ENCODE results near the gene NGF. TPM values are rescaled to one million over a fixed set of nuclear protein-coding genes. Genes with fewer than 3 reads are reported as not detected.

Gene NGF
- total RNA-seq, 1 donor from 2014 or later: 2.1 TPM

GRCh38 chr1:115356356-115356755, 18.3 kb upstream of the NGF start:
- Histone ChIP-seq H3K4me3 (no peak overlapping the region), H3K27me3 (no peaks in the 10 kb centered on the region), H3K9me3 (no peaks in the 10 kb centered on the region), H3K36me3 (no peaks in the 10 kb centered on the region), H3K27ac (no peak overlapping the region), H3K4me1 (no peaks in the 10 kb centered on the region)
- TF ChIP-seq CTCF (IDR thresholded peaks at IDR 0.05): no peak
- intact Hi-C loops (cut with DNase I): no loop called here
- DNase-seq (ENCODE audit: low spot score in 2 of 2): no peak

GRCh38 chr1:115355069-115355468, 17.0 kb upstream of the NGF start:
- intact Hi-C loops (cut with DNase I): no loop called here
- H3K4me1 ChIP-seq: no peaks in the 10 kb centered on the region
- H3K9me3 ChIP-seq: no peaks in the 10 kb centered on the region
- no peak overlapping the region for H3K4me3 ChIP-seq
- H3K27me3 ChIP-seq: no peaks in the 10 kb centered on the region
- DNase-seq (ENCODE audit: low spot score in 2 of 2): no peak
- no peak for TF ChIP-seq CTCF (IDR thresholded peaks at IDR 0.05)
- no peak overlapping the region for H3K27ac ChIP-seq
- H3K36me3 ChIP-seq: no peaks in the 10 kb centered on the region

- TF ChIP-seq CTCF (IDR thresholded peaks at IDR 0.05): no peak
- intact Hi-C loops (cut with DNase I): no loop called here
- Histone ChIP-seq H3K9me3 (no peaks in the 10 kb centered on the region), H3K4me1 (no peaks in the 10 kb centered on the region), H3K36me3 (no peaks in the 10 kb centered on the region), H3K27ac (no peak overlapping the region), H3K4me3 (no peak overlapping the region), H3K27me3 (no peaks in the 10 kb centered on the region)
- DNase-seq (ENCODE audit: low spot score in 2 of 2): no peak
Observed at GRCh38 chr1:115351143-115351542, 13.1 kb upstream of the NGF start.

- no peak for TF ChIP-seq CTCF (IDR thresholded peaks at IDR 0.05)
- no peaks in the 10 kb centered on the region for H3K9me3 ChIP-seq
- no peaks in the 10 kb centered on the region for H3K36me3 ChIP-seq
- no peaks in the 10 kb centered on the region for H3K27me3 ChIP-seq
- no peaks in the 10 kb centered on the region for H3K4me1 ChIP-seq
- no peak for DNase-seq (ENCODE audit: low spot score in 2 of 2)
- intact Hi-C loops (cut with DNase I): loop anchor here (10.0 kb wide), 2 partner anchors 116 to 246 kb away; no protein-coding TSS in a partner anchor
- no peak overlapping the region for H3K4me3 ChIP-seq
- no peak overlapping the region for H3K27ac ChIP-seq
Observed at GRCh38 chr1:115348636-115349035, 10.6 kb upstream of the NGF start.

GRCh38 chr1:115347282-115347681, 9.2 kb upstream of the NGF start:
- H3K4me1 ChIP-seq: no peaks in the 10 kb centered on the region
- no peak overlapping the region for H3K4me3 ChIP-seq
- H3K27me3 ChIP-seq: no peaks in the 10 kb centered on the region
- no peaks in the 10 kb centered on the region for H3K36me3 ChIP-seq
- no peak for DNase-seq (ENCODE audit: low spot score in 2 of 2)
- no peak for TF ChIP-seq CTCF (IDR thresholded peaks at IDR 0.05)
- H3K27ac ChIP-seq: no peak overlapping the region
- no peaks in the 10 kb centered on the region for H3K9me3 ChIP-seq
- intact Hi-C loops (cut with DNase I): loop anchor here (10.0 kb wide), 2 partner anchors 118 to 248 kb away; no protein-coding TSS in a partner anchor

GRCh38 chr1:115343200-115343737, 5.2 kb upstream of the NGF start:
- peaks cover 0 to 9% of the 10 kb centered on the region in 2 donors for H3K4me1 ChIP-seq
- H3K27me3 ChIP-seq: no peaks in the 10 kb centered on the region
- no peak overlapping the region for H3K27ac ChIP-seq
- H3K36me3 ChIP-seq: no peaks in the 10 kb centered on the region
- TF ChIP-seq CTCF (IDR thresholded peaks at IDR 0.05): no peak
- H3K4me3 ChIP-seq: no peak overlapping the region
- H3K9me3 ChIP-seq: no peaks in the 10 kb centered on the region
- DNase-seq (ENCODE audit: low spot score in 2 of 2): no peak
- intact Hi-C loops (cut with DNase I): loop anchor here (10.0 kb wide), 2 partner anchors 122 to 252 kb away; no protein-coding TSS in a partner anchor

All from ascending aorta (tissue), 2 donors.